ENCODE results near the gene YARS2.
A peak's percentile ranks its signal among the peaks of the same experiment; 100 is the strongest.

YARS2 gene

GRCh38 chr12:32755654-32756475, at the start of gene YARS2:
Gene YARS2 (minus strand): TSS chr12:32755897. CDS start chr12:32755874, 23 bp downstream.
- peak; percentile 65 to 88 for DNase-seq (ENCODE audit: low read depth in 2 of 2)

GRCh38 chr12:32804301-32804700, 48.6 kb upstream of the YARS2 start:
- DNase-seq (ENCODE audit: low read depth in 2 of 2): no peak

GRCh38 chr12:32801269-32801980, 45.7 kb upstream of the YARS2 start:
- DNase-seq (ENCODE audit: low read depth in 2 of 2): no peak

DNA sequence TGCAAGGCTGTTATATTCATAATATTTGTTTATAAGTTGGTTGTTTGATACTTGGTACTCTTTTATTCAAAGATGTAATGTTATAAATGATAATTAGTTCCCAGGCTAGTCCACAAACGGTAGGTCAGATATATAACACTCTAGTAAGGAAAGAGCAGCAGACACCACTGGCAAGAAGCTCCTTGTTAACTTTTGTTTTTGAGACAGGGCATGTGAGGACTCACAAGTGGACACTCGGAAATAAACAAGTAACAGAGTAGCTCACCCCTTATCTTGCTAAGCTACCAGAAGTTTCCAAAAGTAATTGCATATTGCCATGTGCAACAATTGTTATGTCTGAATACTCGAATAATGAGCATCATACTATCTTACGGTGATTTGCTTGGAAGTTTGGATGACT, 38.6 kb upstream of the YARS2 start:
- no peak for DNase-seq (ENCODE audit: low read depth in 2 of 2)

GRCh38 chr12:32789916-32790315, 34.2 kb upstream of the YARS2 start:
- DNase-seq (ENCODE audit: low read depth in 2 of 2): no peak

GRCh38 chr12:32789446-32789845, 33.7 kb upstream of the YARS2 start:
- no peak for DNase-seq (ENCODE audit: low read depth in 2 of 2)

DNA sequence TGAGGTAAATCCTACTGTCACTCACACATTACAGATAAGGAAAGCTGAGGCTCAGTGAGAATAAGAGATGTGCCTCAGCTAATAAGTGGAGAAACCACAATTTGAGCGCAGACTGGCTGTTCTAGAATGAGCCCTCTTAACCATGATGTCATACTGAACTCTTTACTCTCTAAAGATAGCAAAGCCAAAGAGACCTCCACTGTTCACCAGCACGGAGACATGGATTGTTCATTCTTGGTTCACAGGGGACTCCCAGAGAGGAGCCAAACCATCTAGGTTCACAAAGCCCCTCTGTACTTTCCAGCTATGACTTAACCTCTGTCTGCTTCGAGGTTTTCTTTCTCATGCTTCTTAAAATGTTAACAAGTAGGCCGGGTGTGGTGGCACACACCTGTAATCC, 32.7 kb upstream of the YARS2 start:
- no peak for DNase-seq (ENCODE audit: low read depth in 2 of 2)

GRCh38 chr12:32785557-32785956, 29.9 kb upstream of the YARS2 start:
- no peak for DNase-seq (ENCODE audit: low read depth in 2 of 2)

DNA sequence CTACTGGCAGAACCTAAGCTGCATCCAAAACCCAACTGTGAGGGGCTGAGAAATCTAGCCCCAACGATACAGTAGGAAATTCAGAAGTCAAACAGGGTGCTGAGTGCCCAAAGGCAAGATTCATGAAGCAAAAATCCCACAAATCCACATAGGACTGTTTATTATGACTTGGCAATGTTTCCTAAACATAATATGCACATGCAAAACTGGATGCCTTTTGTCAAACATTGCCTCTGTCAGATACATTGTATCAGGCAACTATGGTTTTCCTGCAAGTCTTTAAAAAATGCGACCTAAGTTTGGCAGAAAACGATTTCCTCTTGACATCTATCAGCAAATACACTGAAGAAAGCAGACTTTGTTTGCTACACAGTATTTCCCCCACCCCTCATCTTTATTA, 27.3 kb upstream of the YARS2 start:
- DNase-seq (ENCODE audit: low read depth in 2 of 2): no peak

- no peak for DNase-seq (ENCODE audit: low read depth in 2 of 2)
Observed at GRCh38 chr12:32780071-32780470, 24.4 kb upstream of the YARS2 start.

DNA sequence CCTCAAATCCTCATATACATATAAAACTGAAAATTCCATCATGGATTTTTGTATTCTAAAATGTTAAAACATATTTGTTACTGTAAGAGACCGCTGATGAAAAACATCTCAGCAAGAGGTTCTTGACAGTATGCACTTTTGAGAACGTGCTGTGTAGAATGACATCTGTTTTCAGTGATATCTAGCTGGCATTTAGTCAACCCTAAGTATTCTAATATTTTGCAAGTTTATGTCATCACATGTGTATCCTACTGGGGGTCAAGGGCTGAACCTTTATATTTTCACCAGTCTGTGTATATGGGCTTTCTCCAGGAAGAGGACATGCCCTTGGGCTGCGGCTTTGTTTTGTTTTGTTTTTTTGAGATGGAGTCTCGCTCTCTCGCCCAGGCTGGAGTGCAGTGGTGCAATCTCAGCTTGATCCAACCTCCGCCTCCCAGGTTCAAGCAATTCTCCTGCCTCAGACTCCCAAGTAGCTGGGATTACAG, 22.0 kb upstream of the YARS2 start:
- no peak for DNase-seq (ENCODE audit: low read depth in 2 of 2)

DNA sequence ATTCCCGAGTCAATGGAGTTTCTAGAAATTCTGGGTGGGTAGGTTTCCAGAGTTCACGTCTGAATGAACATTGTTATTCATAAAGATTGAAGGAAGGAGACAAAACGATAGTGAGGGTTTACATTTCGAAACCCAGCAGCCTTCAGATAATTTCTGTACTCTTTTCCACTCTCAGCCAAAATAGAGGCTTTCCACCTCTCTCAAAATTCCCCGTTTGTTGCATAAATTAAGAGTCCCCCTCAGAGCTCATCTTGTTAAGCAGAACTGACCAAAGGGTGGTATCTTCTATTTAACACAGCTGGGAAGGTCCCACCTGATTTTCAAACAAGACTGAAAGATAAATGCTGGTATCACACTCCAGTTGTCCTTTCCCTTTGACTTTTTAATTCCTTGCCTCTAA, 21.5 kb upstream of the YARS2 start:
- DNase-seq (ENCODE audit: low read depth in 2 of 2): no peak

GRCh38 chr12:32776258-32776657, 20.6 kb upstream of the YARS2 start:
- no peak for DNase-seq (ENCODE audit: low read depth in 2 of 2)

GRCh38 chr12:32773691-32774090, 18.0 kb upstream of the YARS2 start:
- no peak for DNase-seq (ENCODE audit: low read depth in 2 of 2)

DNA sequence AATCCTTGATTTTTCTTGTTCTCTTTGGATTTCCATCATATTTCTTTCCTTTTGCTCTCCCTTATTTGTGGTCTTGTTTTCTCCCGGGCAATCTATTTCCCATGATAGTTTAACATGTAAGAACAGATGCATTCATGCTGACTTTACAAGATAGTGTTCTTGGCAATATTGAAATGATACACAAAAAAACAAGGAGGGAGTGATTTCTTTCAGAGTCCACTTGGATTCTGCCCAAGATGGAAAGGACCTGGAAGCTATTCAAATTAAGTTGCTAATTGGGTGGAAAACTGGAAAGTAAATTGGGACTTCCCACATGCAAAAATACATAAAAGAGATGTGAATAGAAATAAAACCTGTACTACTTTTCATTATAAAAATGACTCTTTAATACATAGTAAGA, 14.4 kb upstream of the YARS2 start:
- DNase-seq (ENCODE audit: low read depth in 2 of 2): no peak

DNA sequence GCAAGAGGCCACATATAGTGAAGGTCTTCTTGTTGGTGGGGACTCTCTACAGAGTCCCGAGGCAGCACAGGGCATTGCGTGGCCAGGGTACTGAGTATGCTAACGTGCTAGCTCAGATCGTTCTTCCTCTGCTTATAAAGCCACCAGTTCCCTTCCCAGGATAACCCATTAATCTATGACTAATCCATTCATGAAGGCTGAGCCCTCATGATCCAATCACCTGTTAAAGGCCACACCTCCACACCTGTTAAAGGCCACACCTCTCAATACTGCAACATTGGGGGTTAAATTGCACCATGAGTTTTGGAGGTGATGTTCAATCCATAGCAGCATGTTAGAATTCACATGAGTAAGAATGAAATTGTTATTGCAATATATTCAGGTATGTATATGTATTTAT, 12.8 kb upstream of the YARS2 start:
- no peak for DNase-seq (ENCODE audit: low read depth in 2 of 2)

DNA sequence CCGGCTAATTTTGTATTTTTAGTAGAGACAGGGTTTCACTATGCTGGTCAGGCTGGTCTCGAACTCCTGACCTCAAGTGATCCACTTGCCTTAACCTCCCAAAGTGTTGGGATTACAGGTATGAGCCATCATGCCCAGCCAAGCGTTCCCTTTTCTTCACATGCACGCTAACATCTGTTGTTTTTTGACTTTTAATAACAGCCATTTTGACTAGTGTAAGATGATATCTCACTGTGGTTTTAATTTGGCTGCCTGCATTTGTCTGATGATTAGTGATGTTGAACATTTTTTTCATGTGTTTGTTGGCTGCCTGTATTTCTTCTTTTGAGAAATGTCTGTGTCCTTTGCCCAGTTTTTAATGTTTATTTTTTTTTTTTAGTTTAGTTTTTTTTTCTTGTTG, 10.2 kb upstream of the YARS2 start:
- DNase-seq (ENCODE audit: low read depth in 2 of 2): no peak

- no peak for DNase-seq (ENCODE audit: low read depth in 2 of 2)
Observed at GRCh38 chr12:32761716-32762115, 6.0 kb upstream of the YARS2 start.

DNA sequence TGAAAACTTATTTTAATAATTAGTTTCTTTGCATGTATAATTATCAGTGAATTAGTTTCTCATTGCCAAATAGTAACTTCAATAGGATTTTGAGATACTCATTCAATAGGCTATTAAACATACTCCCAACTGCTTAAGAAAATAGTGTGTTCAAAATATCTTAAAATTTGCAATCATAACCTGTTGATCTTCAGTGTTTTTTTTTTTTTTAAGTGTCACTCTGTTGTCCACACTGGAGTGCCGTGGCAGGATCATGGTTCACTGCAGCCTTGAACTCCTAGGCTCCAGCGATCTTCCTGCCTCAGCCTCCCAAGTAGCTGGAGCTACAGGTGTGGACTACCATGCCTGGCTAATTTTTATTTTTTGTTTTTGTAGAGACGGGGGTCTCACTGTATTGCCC, 1.5 kb upstream of the YARS2 start:
- no peak for DNase-seq (ENCODE audit: low read depth in 2 of 2)

- DNase-seq (ENCODE audit: low read depth in 2 of 2): no peak
Observed at GRCh38 chr12:32756476-32757066, 874 bp upstream of the YARS2 start.

GRCh38 chr12:32755051-32755653, 545 bp downstream of the YARS2 start:
- DNase-seq (ENCODE audit: low read depth in 2 of 2): peak; percentile 29 to 44

GRCh38 chr12:32754111-32754510, 1.6 kb downstream of the YARS2 start:
- DNase-seq (ENCODE audit: low read depth in 2 of 2): no peak
